GM19351 (cell line): ENCODE measurements around the gene B4GALNT2.
"Not testable (repeated sequence)": the region's sequence is repeated elsewhere in the genome, so short reads cannot be mapped to it uniquely, and the experiment has no call there.

Experiments used
- ATAC-seq: cut with Tn5 transposase; IDR thresholded peaks from one replicate; pipeline ENCODE4 v1.9.1; 2021; ENCODE audit warnings: mild to moderate bottlenecking, moderate library complexity; ENCODE audit not compliant: unreplicated experiment

Gene B4GALNT2

GRCh38 chr17:49180303-49180702 is 47.7 kb downstream of the B4GALNT2 start:
- no peak for ATAC-seq

- ATAC-seq, result no peak
Observed at GRCh38 chr17:49180998-49181635, 48.5 kb downstream of the B4GALNT2 start.

GRCh38 chr17:49183341-49183740 is 50.8 kb downstream of the B4GALNT2 start:
- ATAC-seq, result no peak

GRCh38 chr17:49183801-49184200 is 51.2 kb downstream of the B4GALNT2 start:
- no peak for ATAC-seq

GRCh38 chr17:49184522-49184921 is 52.0 kb downstream of the B4GALNT2 start:
- ATAC-seq, result not testable (repeated sequence)

GRCh38 chr17:49185381-49185780 is 52.8 kb downstream of the B4GALNT2 start:
- ATAC-seq, result not testable (repeated sequence)

GRCh38 chr17:49187301-49187700 is 54.7 kb downstream of the B4GALNT2 start:
- ATAC-seq, result no peak

- no peak for ATAC-seq
Observed at GRCh38 chr17:49190932-49191331, 58.4 kb downstream of the B4GALNT2 start.

- ATAC-seq, result peak; percentile 13
Observed at GRCh38 chr17:49191409-49191916, 58.9 kb downstream of the B4GALNT2 start.

- peak; percentile 46 for ATAC-seq
Observed at GRCh38 chr17:49191917-49192741, 59.6 kb downstream of the B4GALNT2 start.

- no peak for ATAC-seq
Observed at GRCh38 chr17:49193513-49194296, 61.1 kb downstream of the B4GALNT2 start.

GRCh38 chr17:49194297-49194607 is 61.7 kb downstream of the B4GALNT2 start:
- no peak for ATAC-seq

- ATAC-seq, result no peak
Observed at GRCh38 chr17:49195751-49196150, 63.2 kb downstream of the B4GALNT2 start.

GRCh38 chr17:49196520-49196919 is 64.0 kb downstream of the B4GALNT2 start:
- ATAC-seq, result no peak

- no peak for ATAC-seq
Observed at GRCh38 chr17:49197346-49197998, 64.9 kb downstream of the B4GALNT2 start.

- ATAC-seq, result no peak
Observed at GRCh38 chr17:49198211-49198610, 65.6 kb downstream of the B4GALNT2 start.

- no peak for ATAC-seq
Observed at GRCh38 chr17:49200423-49201083, 68.0 kb downstream of the B4GALNT2 start.

GRCh38 chr17:49201481-49201927 is 68.9 kb downstream of the B4GALNT2 start:
- no peak for ATAC-seq

GRCh38 chr17:49203796-49204195 is 71.2 kb downstream of the B4GALNT2 start:
- no peak for ATAC-seq

- ATAC-seq, result no peak
Observed at GRCh38 chr17:49204516-49204915, 71.9 kb downstream of the B4GALNT2 start.
